Activated CD8-positive, alpha-beta memory T cell treated with anti-CD3 and anti-CD28 coated beads, Interleukin-2, amount 10 ng/mL, durations not matched to agents 7 days and 5 days (primary cell): Measurements from ENCODE around the gene THOC5. TPM values are rescaled to one million over a fixed set of nuclear protein-coding genes. Genes with fewer than 3 reads are reported as not detected.
"Not testable (repeated sequence)": the region's sequence is repeated elsewhere in the genome, so short reads cannot be mapped to it uniquely, and the experiment has no call there.

Experiments used
- ATAC-seq: fragments of 150-1000 bp; cut with Tn5 transposase; one replicate; pipeline ENCODE4 v1.10.0; 2021; ENCODE audit warnings: moderate library complexity
- CTCF ChIA-PET: fragments of 350-600 bp; sonication (Branson Sonifier 250); formaldehyde crosslinking; loops from one replicate; lab custom pipeline; 2021; ENCODE audit warnings: antibody characterized with exemption; lab: Charles Lee
- DNase-seq: peaks from one replicate; pipeline ENCODE4 v3.0.0-alpha.2; 2020
- H3K27ac Mint-ChIP-seq: one replicate; pipeline ENCODE4 v1.8.0; 2021; ENCODE audit warnings: mild to moderate bottlenecking, mixed read lengths
- H3K27me3 Mint-ChIP-seq: one replicate; pipeline ENCODE4 v1.8.0; 2021; ENCODE audit warnings: mixed read lengths
- H3K36me3 Mint-ChIP-seq: one replicate; pipeline ENCODE4 v1.8.0; 2021; ENCODE audit warnings: mild to moderate bottlenecking, mixed read lengths
- H3K4me1 Mint-ChIP-seq: one replicate; pipeline ENCODE4 v1.8.0; 2021; ENCODE audit warnings: mixed read lengths
- H3K4me3 Mint-ChIP-seq: one replicate; pipeline ENCODE4 v1.8.0; 2021; ENCODE audit warnings: mild to moderate bottlenecking, moderate library complexity, mixed read lengths
- H3K9me3 Mint-ChIP-seq: one replicate; pipeline ENCODE4 v1.8.0; 2022; ENCODE audit warnings: low read depth, mixed read lengths
- total RNA-seq, 2 experiments: library from RNA; stranded (reverse); gene quantifications; one replicate each; pipeline ENCODE4 v1.2.3, GENCODE V29; 2021

THOC5 gene
- total RNA-seq, 2 experiments from 2014 or later = 57.5 to 62.9 TPM

GRCh38 chr22:29517215-29517908 lies 36.2 kb downstream of the THOC5 start:
- no peak for ATAC-seq
- CTCF ChIA-PET = no interaction called here
- no peaks in the 10 kb centered on the region for H3K9me3 Mint-ChIP-seq
- H3K27ac Mint-ChIP-seq = no peak overlapping the region
- no peak overlapping the region for H3K4me3 Mint-ChIP-seq
- H3K27me3 Mint-ChIP-seq = no peaks in the 10 kb centered on the region
- no peak for DNase-seq
- peaks cover 37% of the 10 kb centered on the region for H3K36me3 Mint-ChIP-seq
- H3K4me1 Mint-ChIP-seq = no peaks in the 10 kb centered on the region

- H3K36me3 Mint-ChIP-seq = peaks cover 35% of the 10 kb centered on the region
- DNase-seq = no peak
- H3K4me1 Mint-ChIP-seq = peaks cover 6% of the 10 kb centered on the region
Measured at GRCh38 chr22:29512031-29512430, 41.5 kb downstream of the THOC5 start.

DNA sequence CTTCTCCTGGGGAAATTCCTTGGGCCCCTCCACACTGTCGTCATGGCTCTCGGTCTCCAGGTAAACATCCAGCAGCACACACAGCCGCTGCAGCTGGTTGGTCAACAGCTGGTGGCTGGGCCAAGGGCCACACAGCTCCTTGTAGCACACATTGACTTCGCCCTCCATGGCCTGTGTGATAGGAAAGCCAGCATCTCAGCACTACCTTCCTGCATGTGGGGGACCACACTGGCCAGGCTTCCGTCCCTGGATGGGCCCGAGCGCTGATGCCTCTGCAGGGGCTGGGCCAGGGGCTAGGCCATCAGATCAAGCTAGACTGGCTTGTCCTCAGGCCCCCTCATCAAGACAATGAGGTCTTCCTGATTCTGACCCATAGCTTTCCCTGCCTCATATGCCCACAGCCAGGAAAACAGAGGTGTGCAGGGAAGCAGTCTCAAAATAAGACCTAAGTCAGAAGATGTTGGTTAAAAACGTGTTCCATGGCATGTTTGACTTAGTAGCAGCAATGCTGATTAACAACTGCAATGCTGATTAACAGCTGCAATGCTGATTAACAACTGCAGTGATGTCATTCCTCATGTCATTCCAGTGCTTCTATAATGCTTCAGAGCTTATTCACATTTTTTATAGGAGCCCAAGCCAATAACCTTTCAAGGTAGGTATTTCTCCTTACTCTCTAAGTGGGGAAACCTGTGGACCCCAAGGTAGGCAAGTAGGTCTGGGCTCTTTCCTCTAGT lies 42.3 kb downstream of the THOC5 start:
- Mint-ChIP-seq H3K9me3 (no peaks in the 10 kb centered on the region), H3K27ac (no peak overlapping the region), H3K4me1 (peaks cover 6% of the 10 kb centered on the region), H3K27me3 (no peaks in the 10 kb centered on the region), H3K36me3 (peaks cover 34% of the 10 kb centered on the region), H3K4me3 (no peak overlapping the region)
- ATAC-seq (no peak), DNase-seq (no peak)
- CTCF ChIA-PET = interaction anchor here (1.3 kb wide), 2 partner anchors 8 to 32 kb away, joined by 3 read pairs; no protein-coding TSS in a partner anchor

More at GRCh38 chr22:29512031-29512430, 41.5 kb downstream of the THOC5 start:
- ATAC-seq = no peak
- Mint-ChIP-seq H3K9me3 (no peaks in the 10 kb centered on the region), H3K27ac (no peak overlapping the region), H3K27me3 (no peaks in the 10 kb centered on the region), H3K4me3 (no peak overlapping the region)
- CTCF ChIA-PET = interaction anchor here (1.3 kb wide), 1 partner anchor 31 kb away, joined by 3 read pairs; no protein-coding TSS in a partner anchor

DNA sequence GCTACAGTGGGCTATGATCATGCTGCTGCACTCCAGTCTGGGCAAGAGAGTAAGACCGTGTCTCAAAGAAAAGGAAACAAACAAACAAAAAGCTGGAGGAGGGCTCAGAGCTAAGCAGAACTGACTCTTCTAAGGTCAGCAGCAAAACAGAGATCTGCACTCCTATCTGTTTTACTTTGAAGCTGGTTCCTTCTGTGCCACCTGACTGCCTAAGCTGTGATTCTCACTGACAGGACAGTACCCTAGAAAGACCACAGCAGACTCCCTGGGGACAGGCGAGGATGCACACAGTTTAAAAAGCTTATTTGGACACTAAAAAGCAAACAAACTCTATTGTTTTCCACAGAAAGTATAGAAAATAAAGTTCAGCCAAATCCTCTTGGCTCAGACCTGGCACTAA lies 43.0 kb downstream of the THOC5 start:
- CTCF ChIA-PET = interaction anchor here (1.3 kb wide), 2 partner anchors 9 to 32 kb away, joined by 3 read pairs; no protein-coding TSS in a partner anchor
- H3K36me3 Mint-ChIP-seq = peaks cover 30% of the 10 kb centered on the region
- no peak for ATAC-seq

DNA sequence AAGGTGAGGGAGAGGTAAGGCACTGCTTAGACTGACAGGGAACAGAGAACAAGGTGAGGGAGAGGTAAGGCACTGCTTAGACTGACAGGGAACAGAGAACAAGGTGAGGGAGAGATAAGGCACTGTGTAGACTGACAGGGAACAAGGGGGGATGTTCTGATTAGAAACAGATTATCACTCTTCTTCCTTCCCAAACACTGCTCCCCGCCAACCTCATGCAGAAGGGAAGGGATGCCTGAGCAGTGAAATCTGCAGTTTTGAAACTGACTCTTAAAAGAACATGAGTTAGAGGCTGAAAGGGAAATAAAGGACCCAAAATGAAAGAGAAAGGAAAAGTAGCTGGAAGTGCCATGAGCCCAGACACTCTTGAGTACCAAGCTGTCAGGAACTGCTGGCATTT lies 43.7 kb downstream of the THOC5 start:
- H3K4me3 Mint-ChIP-seq = no peak overlapping the region
- peaks cover 29% of the 10 kb centered on the region for H3K36me3 Mint-ChIP-seq
- peak overlapping the region; percentile 69 for H3K27ac Mint-ChIP-seq
- ATAC-seq (no peak), DNase-seq (no peak)
- no peaks in the 10 kb centered on the region for H3K9me3 Mint-ChIP-seq
- H3K27me3 Mint-ChIP-seq = no peaks in the 10 kb centered on the region
- peaks cover 6% of the 10 kb centered on the region for H3K4me1 Mint-ChIP-seq
- CTCF ChIA-PET = interaction anchor here (1.3 kb wide), 1 partner anchor 9 kb away, joined by 3 read pairs; no protein-coding TSS in a partner anchor

More for the DNA sequence above, 43.0 kb downstream of the THOC5 start:
- H3K4me3 Mint-ChIP-seq = no peak overlapping the region
- peak overlapping the region; percentile 14 for H3K27ac Mint-ChIP-seq
- peaks cover 6% of the 10 kb centered on the region for H3K4me1 Mint-ChIP-seq
- no peak for DNase-seq
- H3K9me3 Mint-ChIP-seq = no peaks in the 10 kb centered on the region
- H3K27me3 Mint-ChIP-seq = no peaks in the 10 kb centered on the region

- H3K36me3 Mint-ChIP-seq = peaks cover 29% of the 10 kb centered on the region
- DNase-seq (no peak), ATAC-seq (no peak)
- no peaks in the 10 kb centered on the region for H3K9me3 Mint-ChIP-seq
- no peak overlapping the region for H3K4me3 Mint-ChIP-seq
- H3K27me3 Mint-ChIP-seq = no peaks in the 10 kb centered on the region
- CTCF ChIA-PET = no interaction called here
- peaks cover 6% of the 10 kb centered on the region for H3K4me1 Mint-ChIP-seq
- H3K27ac Mint-ChIP-seq = no peak overlapping the region
Measured at GRCh38 chr22:29509298-29509697, 44.3 kb downstream of the THOC5 start.

DNA sequence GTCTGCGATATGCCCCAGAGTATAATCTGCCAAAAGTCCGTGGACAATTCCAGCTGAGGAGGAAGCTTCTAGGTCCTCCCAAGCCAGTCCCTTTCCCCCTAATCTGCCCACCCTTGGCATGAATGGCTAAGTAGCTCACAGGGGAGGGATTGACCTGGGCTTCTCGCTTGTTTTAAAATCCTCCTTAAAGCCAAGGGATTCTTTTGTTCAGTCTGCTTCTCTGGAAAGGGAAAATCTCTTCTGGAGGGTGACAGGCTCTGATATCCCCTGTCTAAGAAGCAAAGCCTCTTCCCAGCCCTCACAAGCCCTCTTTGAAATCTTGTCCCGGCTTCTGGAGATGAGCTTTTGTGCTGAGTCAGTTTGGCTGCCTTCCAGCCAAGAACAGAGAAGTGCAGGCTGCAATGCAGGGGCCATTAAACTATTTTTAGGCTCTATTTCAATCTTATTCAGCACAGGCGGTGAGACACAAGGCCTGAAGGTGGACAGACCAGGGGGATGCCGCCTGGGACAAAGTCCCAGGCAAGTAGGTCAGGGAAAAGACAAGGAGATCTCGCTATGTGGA lies 49.7 kb downstream of the THOC5 start:
- Mint-ChIP-seq H3K4me3 (no peak overlapping the region), H3K4me1 (no peaks in the 10 kb centered on the region), H3K36me3 (peaks cover 18% of the 10 kb centered on the region), H3K9me3 (no peaks in the 10 kb centered on the region), H3K27me3 (no peaks in the 10 kb centered on the region), H3K27ac (peak overlapping the region; percentile 14)
- CTCF ChIA-PET = no interaction called here
- ATAC-seq = no peak
- DNase-seq = no peak

DNA sequence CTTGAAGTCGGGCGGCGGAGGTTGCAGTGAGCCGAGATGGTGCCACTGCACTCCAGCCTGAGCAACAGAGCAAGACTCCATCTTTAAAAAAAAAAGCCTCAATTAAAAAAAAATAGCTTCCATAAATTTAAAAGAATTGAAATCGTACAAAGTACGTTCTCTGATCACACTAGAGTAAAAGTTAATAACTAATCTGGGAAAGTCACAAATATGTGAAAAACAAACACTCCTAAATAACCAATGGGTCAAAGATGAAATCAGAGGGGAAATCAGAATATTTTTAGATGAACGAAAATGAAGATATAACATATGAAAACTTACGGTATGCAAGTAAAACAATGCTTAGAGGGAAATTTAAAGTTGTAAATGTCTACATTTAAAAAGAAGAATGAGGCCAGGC lies 53.7 kb downstream of the THOC5 start:
- Mint-ChIP-seq H3K9me3 (peaks cover 2% of the 10 kb centered on the region), H3K4me3 (no peak overlapping the region)

DNA sequence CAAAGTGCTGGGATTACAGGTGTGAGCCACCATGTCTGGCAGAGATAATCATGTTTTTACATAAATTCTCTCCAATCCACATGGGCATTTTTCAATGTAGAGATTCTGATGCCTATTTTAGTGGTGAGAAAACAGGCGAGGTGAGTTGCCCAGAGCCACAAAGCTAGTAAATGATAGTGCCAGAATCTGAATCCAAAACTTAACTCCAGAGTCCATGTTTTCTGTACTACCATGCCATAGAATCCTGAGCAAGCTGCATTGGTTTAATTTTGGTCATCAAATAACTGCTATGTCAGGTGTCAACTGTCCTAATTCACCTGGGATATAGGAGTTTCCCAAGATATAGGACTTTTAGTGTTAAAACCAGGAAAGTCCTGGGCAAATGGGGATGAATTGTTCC lies 59.9 kb downstream of the THOC5 start:
- ATAC-seq (no peak), DNase-seq (no peak)
- Mint-ChIP-seq H3K4me1 (no peaks in the 10 kb centered on the region), H3K4me3 (no peak overlapping the region), H3K36me3 (peaks cover 18% of the 10 kb centered on the region), H3K27me3 (no peaks in the 10 kb centered on the region), H3K9me3 (peaks cover 5% of the 10 kb centered on the region), H3K27ac (no peak overlapping the region)
- CTCF ChIA-PET = no interaction called here

More for the DNA sequence above, 53.7 kb downstream of the THOC5 start:
- H3K4me1 Mint-ChIP-seq = no peaks in the 10 kb centered on the region
- peaks cover 17% of the 10 kb centered on the region for H3K36me3 Mint-ChIP-seq
- DNase-seq (no peak), ATAC-seq (no peak)
- H3K27me3 Mint-ChIP-seq = no peaks in the 10 kb centered on the region
- CTCF ChIA-PET = no interaction called here
- no peak overlapping the region for H3K27ac Mint-ChIP-seq

DNA sequence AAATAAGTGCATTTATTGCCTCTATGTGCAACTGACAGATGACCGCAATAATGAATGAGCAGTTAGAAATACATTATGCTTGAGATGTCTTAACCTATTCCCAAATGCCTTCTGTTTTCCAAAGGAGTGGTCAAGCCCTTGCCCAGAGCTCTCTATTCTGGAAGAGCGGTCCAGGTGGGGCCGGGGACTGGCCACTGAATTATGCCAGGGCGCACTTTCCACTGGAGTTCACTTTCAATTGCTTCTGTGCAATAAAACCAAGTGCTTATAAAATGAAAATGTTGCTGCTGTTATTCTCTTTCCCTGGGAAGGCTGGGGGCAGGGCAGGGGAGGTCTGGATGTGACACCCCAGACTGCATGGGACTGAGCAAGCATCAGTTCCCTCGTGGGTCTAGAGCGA lies 62.5 kb downstream of the THOC5 start:
- DNase-seq = no peak
- Mint-ChIP-seq H3K27ac (no peak overlapping the region), H3K4me3 (no peak overlapping the region), H3K4me1 (no peaks in the 10 kb centered on the region), H3K27me3 (no peaks in the 10 kb centered on the region), H3K36me3 (peaks cover 14% of the 10 kb centered on the region), H3K9me3 (peaks cover 5% of the 10 kb centered on the region)
- CTCF ChIA-PET = no interaction called here
- no peak for ATAC-seq

GRCh38 chr22:29489127-29489780 lies 64.3 kb downstream of the THOC5 start:
- ATAC-seq, H3K27ac Mint-ChIP-seq, CTCF ChIA-PET, H3K36me3 Mint-ChIP-seq, DNase-seq, H3K27me3 Mint-ChIP-seq, H3K4me3 Mint-ChIP-seq, H3K4me1 Mint-ChIP-seq, H3K9me3 Mint-ChIP-seq: not testable (repeated sequence)

DNA sequence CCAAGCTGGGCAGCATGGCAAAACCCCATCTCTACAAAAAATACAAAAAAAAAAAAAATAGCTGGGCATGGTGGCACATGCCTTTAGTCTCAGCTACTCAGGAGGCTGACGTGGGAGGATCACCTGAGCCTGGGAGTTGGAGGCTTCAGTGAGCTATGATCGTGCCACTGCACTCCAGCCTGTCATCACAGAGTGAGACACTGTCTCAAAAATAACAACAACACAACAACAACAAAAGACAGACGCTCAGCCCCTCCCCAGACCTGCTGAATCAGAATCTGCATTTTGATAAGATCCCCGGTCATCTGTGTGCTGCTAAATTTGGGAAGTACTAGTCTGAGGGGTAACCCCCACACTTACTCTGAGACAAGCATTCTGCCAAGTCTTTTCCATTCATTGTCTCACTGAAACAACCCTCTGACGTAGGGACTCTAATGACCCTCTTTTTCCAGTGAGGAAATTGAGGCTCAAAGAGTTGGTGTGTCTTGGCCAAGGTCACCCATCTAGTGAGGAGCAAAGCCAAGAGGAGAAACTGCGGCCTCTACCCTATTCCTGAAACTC lies 66.1 kb downstream of the THOC5 start:
- Mint-ChIP-seq H3K4me1 (no peaks in the 10 kb centered on the region), H3K36me3 (no peaks in the 10 kb centered on the region), H3K27me3 (no peaks in the 10 kb centered on the region), H3K4me3 (no peak overlapping the region), H3K9me3 (no peaks in the 10 kb centered on the region), H3K27ac (no peak overlapping the region)
- no peak for ATAC-seq
- CTCF ChIA-PET = interaction anchor here (0.7 kb wide), 1 partner anchor 16 kb away, joined by 3 read pairs; no protein-coding TSS in a partner anchor
- no peak for DNase-seq

GRCh38 chr22:29485448-29485847 lies 68.1 kb downstream of the THOC5 start:
- Mint-ChIP-seq H3K4me3 (no peak overlapping the region), H3K27me3 (peaks cover 13% of the 10 kb centered on the region), H3K4me1 (peaks cover 7% of the 10 kb centered on the region), H3K27ac (no peak overlapping the region), H3K9me3 (no peaks in the 10 kb centered on the region), H3K36me3 (no peaks in the 10 kb centered on the region)
- no peak for DNase-seq
- no peak for ATAC-seq
- CTCF ChIA-PET = no interaction called here
